ENCODE results near the gene NKIRAS2.

Gene NKIRAS2

GRCh38 chr17:42019509-42020404 is at the start of gene NKIRAS2:
NKIRAS2 (plus strand) TSS chr17:42020090; CDS start chr17:42021578, 1,488 bp downstream.
- Histone ChIP-seq H3K36me3 (ENCODE audit: insufficient read depth, low read length) (peaks cover 6% of the 10 kb centered on the region; the same call in 1 of the 2 replicates), H3F3A (ENCODE audit: low read depth) (no peaks in the 10 kb centered on the region), H3K79me2 (ENCODE audit: insufficient read depth, low read length) (peaks cover 52% of the 10 kb centered on the region), H3K27me3 (ENCODE audit: insufficient read depth, low read length, poor library complexity, severe bottlenecking) (no peaks in the 10 kb centered on the region), H4K20me1 (ENCODE audit: insufficient read depth, low read length, poor library complexity, severe bottlenecking) (peaks cover 9% of the 10 kb centered on the region), H3K4me2 (ENCODE audit: low read depth, low read length, poor library complexity, severe bottlenecking) (peak within 1 kb of the TSS; percentile 74), H2AFZ (ENCODE audit: low read length) (peak within 1 kb of the TSS; percentile 84), H3K9me2 (replicated peaks; ENCODE audit: low read depth, low read length) (no peaks in the 10 kb centered on the region), H3K9me3 (ENCODE audit: insufficient read depth, low read depth, low read length) (no peaks in the 10 kb centered on the region), H3K4me1 (ENCODE audit: insufficient read depth, low read length, poor library complexity, severe bottlenecking) (peaks cover 42% of the 10 kb centered on the region), H3K4me3 (ENCODE audit: low read length, poor library complexity, severe bottlenecking) (peak within 1 kb of the TSS; percentile 94), H3K9ac (ENCODE audit: low read depth, low read length, poor library complexity, severe bottlenecking) (peak within 1 kb of the TSS; percentile 96)
- TF ChIP-seq EZH2phosphoT487 (IDR thresholded peaks at IDR 0.05; ENCODE audit: borderline replicate concordance): no peak
- TF ChIP-seq CTCF (conservative IDR thresholded peaks at IDR 0.05; ENCODE audit: low read length): peak; percentile 83

GRCh38 chr17:41970901-41971331 is 49.0 kb upstream of the NKIRAS2 start:
- Histone ChIP-seq H3K79me2 (ENCODE audit: insufficient read depth, low read length) (peaks cover 45% of the 10 kb centered on the region), H4K20me1 (ENCODE audit: insufficient read depth, low read length, poor library complexity, severe bottlenecking) (no peaks in the 10 kb centered on the region), H3K9me2 (replicated peaks; ENCODE audit: low read depth, low read length) (no peaks in the 10 kb centered on the region), H3K4me1 (ENCODE audit: insufficient read depth, low read length, poor library complexity, severe bottlenecking) (peaks cover 18% of the 10 kb centered on the region), H3F3A (ENCODE audit: low read depth) (no peaks in the 10 kb centered on the region), H3K4me2 (ENCODE audit: low read depth, low read length, poor library complexity, severe bottlenecking) (peak overlapping the region; percentile 35), H3K27me3 (ENCODE audit: insufficient read depth, low read length, poor library complexity, severe bottlenecking) (no peaks in the 10 kb centered on the region), H3K9ac (ENCODE audit: low read depth, low read length, poor library complexity, severe bottlenecking) (no peak overlapping the region), H3K9me3 (ENCODE audit: insufficient read depth, low read depth, low read length) (no peaks in the 10 kb centered on the region), H2AFZ (ENCODE audit: low read length) (no peak overlapping the region), H3K4me3 (ENCODE audit: low read length, poor library complexity, severe bottlenecking) (no peak overlapping the region), H3K36me3 (ENCODE audit: insufficient read depth, low read length) (peaks cover 37% of the 10 kb centered on the region; the same call in 1 of the 2 replicates)
- TF ChIP-seq EZH2phosphoT487 (IDR thresholded peaks at IDR 0.05; ENCODE audit: borderline replicate concordance): no peak
- TF ChIP-seq CTCF (conservative IDR thresholded peaks at IDR 0.05; ENCODE audit: low read length): no peak

GRCh38 chr17:41971721-41972523 is 48.0 kb upstream of the NKIRAS2 start:
- Histone ChIP-seq H3K79me2 (ENCODE audit: insufficient read depth, low read length) (peaks cover 38% of the 10 kb centered on the region), H3F3A (ENCODE audit: low read depth) (no peaks in the 10 kb centered on the region), H3K27me3 (ENCODE audit: insufficient read depth, low read length, poor library complexity, severe bottlenecking) (no peaks in the 10 kb centered on the region), H3K4me2 (ENCODE audit: low read depth, low read length, poor library complexity, severe bottlenecking) (no peak overlapping the region), H4K20me1 (ENCODE audit: insufficient read depth, low read length, poor library complexity, severe bottlenecking) (no peaks in the 10 kb centered on the region), H2AFZ (ENCODE audit: low read length) (no peak overlapping the region), H3K36me3 (ENCODE audit: insufficient read depth, low read length) (peaks cover 46% of the 10 kb centered on the region; the same call in 1 of the 2 replicates), H3K9ac (ENCODE audit: low read depth, low read length, poor library complexity, severe bottlenecking) (no peak overlapping the region), H3K9me2 (replicated peaks; ENCODE audit: low read depth, low read length) (no peaks in the 10 kb centered on the region), H3K9me3 (ENCODE audit: insufficient read depth, low read depth, low read length) (no peaks in the 10 kb centered on the region), H3K4me1 (ENCODE audit: insufficient read depth, low read length, poor library complexity, severe bottlenecking) (peaks cover 14% of the 10 kb centered on the region), H3K4me3 (ENCODE audit: low read length, poor library complexity, severe bottlenecking) (no peak overlapping the region)
- TF ChIP-seq EZH2phosphoT487 (IDR thresholded peaks at IDR 0.05; ENCODE audit: borderline replicate concordance) (no peak), CTCF (conservative IDR thresholded peaks at IDR 0.05; ENCODE audit: low read length) (no peak)

All from Loucy (cell line).